Vagina (tissue), 2 donors: ENCODE results near the gene PDE11A. TPM values are rescaled to one million over a fixed set of nuclear protein-coding genes. Genes with fewer than 3 reads are reported as not detected.

Experiments used
- DNase-seq, 2 donors: peaks; one replicate each; pipeline ENCODE4 v3.0.0-alpha.2; 2017; ENCODE audit errors: extremely low spot score in 2 of 2
- H3K27ac ChIP-seq: fragments of 200-600 bp; sonication (generic); one replicate; pipeline ENCODE4 v1.5.1; 2019
- H3K27me3 ChIP-seq: fragments of 200-600 bp; sonication (generic); one replicate; pipeline ENCODE4 v1.5.1; 2019
- H3K36me3 ChIP-seq, 2 donors: fragments of 200-600 bp; sonication (generic); one replicate each; pipeline ENCODE4 v1.5.1; 2017 to 2019
- H3K4me1 ChIP-seq: fragments of 200-600 bp; sonication (generic); one replicate; pipeline ENCODE4 v1.5.1; 2019
- H3K4me3 ChIP-seq, 2 donors: fragments of 200-600 bp; sonication (generic); 1 replicate in 1 of 2; 2 replicates in 1 of 2; pipeline ENCODE4 v1.5.1; 2016 to 2019
- H3K9me3 ChIP-seq: fragments of 200-600 bp; sonication (generic); one replicate; pipeline ENCODE4 v1.5.1; 2019
- POLR2A ChIP-seq, 2 donors: fragments of 450-650 bp; IDR thresholded peaks; one replicate each; pipeline ENCODE4 v1.6.1; 2017; ENCODE audit warnings: antibody characterized with exemption in 2 of 2, mild to moderate bottlenecking in 2 of 2, moderate library complexity in 2 of 2
- POLR2AphosphoS5 ChIP-seq, 2 donors: sonication (generic); formaldehyde crosslinking; IDR thresholded peaks; one replicate each; pipeline ENCODE4 v1.9.0; 2017; ENCODE audit warnings: antibody characterized with exemption in 2 of 2, mild to moderate bottlenecking in 2 of 2, low read depth in 1 of 2; ENCODE audit not compliant: insufficient read depth in 1 of 2
- intact Hi-C: fragments of 100-400 bp; cut with DNase I; formaldehyde crosslinking; loops from one replicate; pipeline ENCODE4 v1.15.1; 2023
- total RNA-seq: library from RNA; depleted of rRNA; stranded (reverse); fragments of >200 nt; gene quantifications from one replicate; pipeline ENCODE4 v1.2.3, GENCODE V29; 2016
- TF ChIP-seq, protein P1 (sequence below), 3 experiments: fragments of 450-650 bp in 2 of 3; fragments of 200-600 bp in 1 of 3; sonication (generic) in 1 of 3; IDR thresholded peaks; one replicate each; pipeline ENCODE4 v1.5.1; 2017 to 2019; ENCODE audit warnings: antibody characterized with exemption in 3 of 3, mild to moderate bottlenecking in 2 of 3, moderate library complexity in 2 of 3

PDE11A gene
- total RNA-seq, 1 donor from 2014 or later = 0.25 TPM

DNA sequence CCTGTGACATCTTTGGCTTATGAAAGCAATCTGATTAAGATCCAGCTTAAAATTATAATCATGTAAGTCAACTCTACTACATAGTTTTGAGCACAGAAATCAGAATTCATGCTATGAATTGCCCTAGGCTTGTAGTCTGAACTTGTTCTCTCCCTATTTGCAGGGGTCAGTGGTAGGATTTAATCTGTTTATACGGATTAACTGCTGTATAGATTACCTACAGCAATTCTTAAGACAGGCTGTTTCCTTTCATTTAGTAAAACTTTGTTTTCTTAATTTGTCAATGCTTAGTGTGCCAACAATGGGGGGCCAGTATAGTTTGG is 287.9 kb downstream of the PDE11A start:
- H3K27ac ChIP-seq = no peak overlapping the region

DNA sequence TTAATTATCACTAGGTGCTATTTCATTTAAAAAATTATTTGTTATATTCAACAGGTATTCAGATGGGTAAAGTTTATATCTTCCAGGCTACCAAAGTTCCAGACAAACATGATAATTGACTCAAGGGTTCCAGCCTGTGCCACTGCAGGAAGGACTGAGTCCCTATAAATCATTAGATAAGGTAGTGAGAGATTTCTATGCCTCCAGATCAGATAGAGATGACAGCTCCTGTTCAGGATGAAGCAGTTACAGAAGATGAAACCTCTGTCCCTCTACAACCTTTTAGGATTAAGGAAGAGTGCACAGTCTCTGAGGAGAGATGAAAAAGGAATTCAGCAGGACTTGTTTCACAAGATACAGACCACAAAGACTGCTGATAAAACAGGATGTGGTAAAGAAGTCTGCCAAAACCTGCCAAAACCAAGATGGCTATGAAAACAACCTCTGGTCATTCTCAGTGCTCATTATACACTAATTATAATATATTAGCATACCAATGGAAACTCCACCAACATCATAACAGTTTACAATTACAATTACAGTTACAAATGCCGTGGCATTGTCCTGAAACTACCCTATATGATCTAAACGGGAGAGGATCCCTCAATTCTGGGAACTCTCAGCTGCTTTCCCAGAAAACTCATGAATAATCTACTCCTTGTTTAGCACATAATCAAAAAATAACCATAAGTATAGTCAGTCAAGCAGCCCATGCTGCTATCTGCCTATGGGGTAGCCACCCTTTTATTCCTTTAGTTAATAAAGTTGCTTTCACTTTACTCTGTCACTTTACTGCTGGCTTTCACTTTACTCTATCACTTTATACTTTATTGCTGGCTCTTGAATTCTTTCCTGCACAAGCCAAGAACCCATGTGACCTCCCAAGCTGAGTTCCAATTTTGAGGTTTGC is 288.5 kb downstream of the PDE11A start:
- Histone ChIP-seq H3K4me3 (no peak overlapping the region), H3K4me1 (peaks cover 8% of the 10 kb centered on the region), H3K9me3 (no peaks in the 10 kb centered on the region), H3K36me3 (no peaks in the 10 kb centered on the region), H3K27me3 (no peaks in the 10 kb centered on the region), H3K27ac (no peak overlapping the region)
- DNase-seq = no peak
- no peak for TF ChIP-seq POLR2A (IDR thresholded peaks at IDR 0.05)
- no peak for TF ChIP-seq POLR2AphosphoS5 (IDR thresholded peaks at IDR 0.05; ENCODE audit: insufficient read depth in 1 of 2, low read depth in 1 of 2)
- TF ChIP-seq, protein P1, sequence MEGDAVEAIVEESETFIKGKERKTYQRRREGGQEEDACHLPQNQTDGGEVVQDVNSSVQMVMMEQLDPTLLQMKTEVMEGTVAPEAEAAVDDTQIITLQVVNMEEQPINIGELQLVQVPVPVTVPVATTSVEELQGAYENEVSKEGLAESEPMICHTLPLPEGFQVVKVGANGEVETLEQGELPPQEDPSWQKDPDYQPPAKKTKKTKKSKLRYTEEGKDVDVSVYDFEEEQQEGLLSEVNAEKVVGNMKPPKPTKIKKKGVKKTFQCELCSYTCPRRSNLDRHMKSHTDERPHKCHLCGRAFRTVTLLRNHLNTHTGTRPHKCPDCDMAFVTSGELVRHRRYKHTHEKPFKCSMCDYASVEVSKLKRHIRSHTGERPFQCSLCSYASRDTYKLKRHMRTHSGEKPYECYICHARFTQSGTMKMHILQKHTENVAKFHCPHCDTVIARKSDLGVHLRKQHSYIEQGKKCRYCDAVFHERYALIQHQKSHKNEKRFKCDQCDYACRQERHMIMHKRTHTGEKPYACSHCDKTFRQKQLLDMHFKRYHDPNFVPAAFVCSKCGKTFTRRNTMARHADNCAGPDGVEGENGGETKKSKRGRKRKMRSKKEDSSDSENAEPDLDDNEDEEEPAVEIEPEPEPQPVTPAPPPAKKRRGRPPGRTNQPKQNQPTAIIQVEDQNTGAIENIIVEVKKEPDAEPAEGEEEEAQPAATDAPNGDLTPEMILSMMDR (IDR thresholded peaks at IDR 0.05) = no peak
- intact Hi-C loops = no loop called here

More for the DNA sequence above, 287.9 kb downstream of the PDE11A start:
- H3K27me3 ChIP-seq = no peaks in the 10 kb centered on the region
- no peak for DNase-seq
- TF ChIP-seq POLR2AphosphoS5 (IDR thresholded peaks at IDR 0.05; ENCODE audit: insufficient read depth in 1 of 2, low read depth in 1 of 2) (no peak), POLR2A (IDR thresholded peaks at IDR 0.05) (no peak)
- TF ChIP-seq, protein P1 (IDR thresholded peaks at IDR 0.05) = no peak
- no peaks in the 10 kb centered on the region for H3K36me3 ChIP-seq
- no peak overlapping the region for H3K4me3 ChIP-seq
- intact Hi-C loops = no loop called here
- no peaks in the 10 kb centered on the region for H3K9me3 ChIP-seq
- peaks cover 8% of the 10 kb centered on the region for H3K4me1 ChIP-seq

DNA sequence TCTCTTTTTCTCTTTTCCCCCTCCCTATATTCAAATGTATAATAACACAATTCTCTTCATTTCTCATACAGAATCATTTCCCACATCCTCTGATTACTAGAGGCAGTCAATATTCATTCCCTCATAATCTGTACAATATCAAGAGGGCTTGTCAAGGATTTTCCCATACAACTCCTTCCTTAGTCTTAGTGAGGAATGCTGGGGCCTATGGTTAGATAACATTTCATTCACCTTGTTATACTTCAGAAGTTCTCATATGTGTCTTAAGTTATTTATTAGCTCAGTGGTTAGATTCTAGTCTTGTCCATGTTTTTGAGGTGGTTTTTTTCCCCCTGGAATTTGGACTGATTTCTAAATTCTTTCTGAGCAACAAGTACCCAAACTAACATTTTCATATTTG is 289.5 kb downstream of the PDE11A start:
- Histone ChIP-seq H3K27ac (no peak overlapping the region), H3K4me1 (peaks cover 8% of the 10 kb centered on the region), H3K36me3 (no peaks in the 10 kb centered on the region), H3K4me3 (no peak overlapping the region), H3K27me3 (no peaks in the 10 kb centered on the region), H3K9me3 (no peaks in the 10 kb centered on the region)
- TF ChIP-seq POLR2A (IDR thresholded peaks at IDR 0.05) (no peak), POLR2AphosphoS5 (IDR thresholded peaks at IDR 0.05; ENCODE audit: insufficient read depth in 1 of 2, low read depth in 1 of 2) (no peak)
- TF ChIP-seq, protein P1 (IDR thresholded peaks at IDR 0.05) = no peak
- DNase-seq = no peak
- intact Hi-C loops = no loop called here

DNA sequence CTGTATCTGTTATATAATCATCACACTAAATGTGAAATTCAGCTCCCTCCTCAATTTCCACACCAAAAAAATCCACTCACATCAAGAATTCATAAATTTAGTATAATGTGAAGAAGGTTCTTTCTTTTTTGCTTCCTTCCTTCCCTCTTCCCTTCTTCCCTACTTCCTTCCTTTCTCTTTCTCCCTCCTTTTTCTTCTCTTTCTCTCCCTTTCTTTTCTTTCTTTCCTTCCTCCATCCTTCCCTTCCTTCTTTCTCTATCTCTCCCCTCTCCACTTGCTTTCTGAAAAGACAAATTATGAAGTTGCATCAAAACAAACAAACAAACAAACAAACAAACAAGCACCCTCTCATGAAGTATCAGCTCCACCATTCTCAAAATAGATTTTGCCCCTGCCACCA is 290.0 kb downstream of the PDE11A start:
- no peak for TF ChIP-seq POLR2AphosphoS5 (IDR thresholded peaks at IDR 0.05; ENCODE audit: insufficient read depth in 1 of 2, low read depth in 1 of 2)
- H3K36me3 ChIP-seq = no peaks in the 10 kb centered on the region
- no peak overlapping the region for H3K27ac ChIP-seq
- no peak overlapping the region for H3K4me3 ChIP-seq
- no peaks in the 10 kb centered on the region for H3K9me3 ChIP-seq
- DNase-seq = no peak
- intact Hi-C loops = no loop called here
- peaks cover 8% of the 10 kb centered on the region for H3K4me1 ChIP-seq
- H3K27me3 ChIP-seq = no peaks in the 10 kb centered on the region

DNA sequence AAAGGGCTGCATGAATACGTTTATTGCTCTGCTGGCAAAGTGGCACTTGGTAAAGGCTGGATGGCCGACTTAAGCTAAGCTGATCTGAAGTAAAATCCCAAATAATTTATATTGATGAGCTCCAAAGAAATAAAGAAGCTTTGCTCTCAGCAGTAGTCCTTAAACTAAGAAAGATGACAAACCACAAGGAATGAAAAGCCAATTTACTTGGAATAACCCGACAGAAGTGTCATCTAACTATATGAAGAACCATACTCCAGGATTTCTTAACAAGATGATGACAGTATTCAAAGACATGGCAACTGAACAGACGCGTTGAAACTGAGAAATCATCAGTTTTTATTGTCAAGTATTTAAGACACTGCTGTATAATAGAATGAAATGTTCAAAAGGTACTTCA is 294.1 kb downstream of the PDE11A start:
- Histone ChIP-seq H3K9me3 (no peaks in the 10 kb centered on the region), H3K27me3 (no peaks in the 10 kb centered on the region), H3K27ac (no peak overlapping the region), H3K4me3 (no peak overlapping the region), H3K4me1 (no peaks in the 10 kb centered on the region), H3K36me3 (no peaks in the 10 kb centered on the region)
- DNase-seq = no peak
- intact Hi-C loops = no loop called here
- no peak for TF ChIP-seq POLR2AphosphoS5 (IDR thresholded peaks at IDR 0.05; ENCODE audit: insufficient read depth in 1 of 2, low read depth in 1 of 2)
- TF ChIP-seq, protein P1 (IDR thresholded peaks at IDR 0.05) = no peak
- no peak for TF ChIP-seq POLR2A (IDR thresholded peaks at IDR 0.05)
